Measurements from ENCODE around the gene TSPAN3. TPM values are rescaled to one million over a fixed set of nuclear protein-coding genes. Genes with fewer than 3 reads are reported as not detected.

The TSPAN3 gene
- total and polyA plus RNA-seq, 10 of the 15 experiments (the other 5 are each of a cell fraction or from before 2014, with no cell fraction given): 18.9 to 114 (median 57.2) TPM

DNA sequence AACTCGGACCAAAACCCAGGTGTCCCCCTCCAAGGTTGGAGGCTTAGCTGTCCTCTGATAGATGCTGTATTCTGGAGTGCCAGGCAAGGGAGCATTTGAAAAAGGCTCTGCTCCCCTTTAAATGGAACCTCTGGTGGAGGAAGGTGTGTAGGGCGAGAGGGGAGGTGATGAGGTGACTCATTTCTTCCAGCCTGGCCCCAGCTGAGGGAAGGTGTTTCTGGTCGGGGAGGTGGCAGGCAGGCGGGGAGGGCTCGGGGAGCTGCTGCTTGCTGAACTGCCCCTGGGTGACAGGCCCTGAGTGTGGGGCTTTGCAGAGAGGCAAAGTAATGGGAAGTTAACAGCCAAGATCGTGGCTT lies 57.2 kb downstream of the TSPAN3 start (continued):
- peak; percentile 85; the same call in 1 of the 2 replicates for TF ChIP-seq JUND (IDR thresholded peaks at IDR 0.05; ENCODE audit: low read depth, low read length)
- no peak for TF ChIP-seq MTA2 (IDR thresholded peaks at IDR 0.05; ENCODE audit: low read depth)
- TF ChIP-seq, protein P1, sequence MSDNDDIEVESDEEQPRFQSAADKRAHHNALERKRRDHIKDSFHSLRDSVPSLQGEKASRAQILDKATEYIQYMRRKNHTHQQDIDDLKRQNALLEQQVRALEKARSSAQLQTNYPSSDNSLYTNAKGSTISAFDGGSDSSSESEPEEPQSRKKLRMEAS (IDR thresholded peaks at IDR 0.05; ENCODE audit: low read depth, low read length): no peak
- TF ChIP-seq POU2F2 (IDR thresholded peaks at IDR 0.05; ENCODE audit: borderline replicate concordance, low read depth, low read length): no peak
- TF ChIP-seq CEBPB (IDR thresholded peaks at IDR 0.05; ENCODE audit: borderline replicate concordance in 1 of 2, low read depth in 2 of 2, low read length in 2 of 2): no peak
- TF ChIP-seq, protein P2, sequence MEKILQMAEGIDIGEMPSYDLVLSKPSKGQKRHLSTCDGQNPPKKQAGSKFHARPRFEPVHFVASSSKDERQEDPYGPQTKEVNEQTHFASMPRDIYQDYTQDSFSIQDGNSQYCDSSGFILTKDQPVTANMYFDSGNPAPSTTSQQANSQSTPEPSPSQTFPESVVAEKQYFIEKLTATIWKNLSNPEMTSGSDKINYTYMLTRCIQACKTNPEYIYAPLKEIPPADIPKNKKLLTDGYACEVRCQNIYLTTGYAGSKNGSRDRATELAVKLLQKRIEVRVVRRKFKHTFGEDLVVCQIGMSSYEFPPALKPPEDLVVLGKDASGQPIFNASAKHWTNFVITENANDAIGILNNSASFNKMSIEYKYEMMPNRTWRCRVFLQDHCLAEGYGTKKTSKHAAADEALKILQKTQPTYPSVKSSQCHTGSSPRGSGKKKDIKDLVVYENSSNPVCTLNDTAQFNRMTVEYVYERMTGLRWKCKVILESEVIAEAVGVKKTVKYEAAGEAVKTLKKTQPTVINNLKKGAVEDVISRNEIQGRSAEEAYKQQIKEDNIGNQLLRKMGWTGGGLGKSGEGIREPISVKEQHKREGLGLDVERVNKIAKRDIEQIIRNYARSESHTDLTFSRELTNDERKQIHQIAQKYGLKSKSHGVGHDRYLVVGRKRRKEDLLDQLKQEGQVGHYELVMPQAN (conservative IDR thresholded peaks at IDR 0.05): no peak
- no peak for TF ChIP-seq RAD51 (IDR thresholded peaks at IDR 0.05)
- TF ChIP-seq, protein P3, sequence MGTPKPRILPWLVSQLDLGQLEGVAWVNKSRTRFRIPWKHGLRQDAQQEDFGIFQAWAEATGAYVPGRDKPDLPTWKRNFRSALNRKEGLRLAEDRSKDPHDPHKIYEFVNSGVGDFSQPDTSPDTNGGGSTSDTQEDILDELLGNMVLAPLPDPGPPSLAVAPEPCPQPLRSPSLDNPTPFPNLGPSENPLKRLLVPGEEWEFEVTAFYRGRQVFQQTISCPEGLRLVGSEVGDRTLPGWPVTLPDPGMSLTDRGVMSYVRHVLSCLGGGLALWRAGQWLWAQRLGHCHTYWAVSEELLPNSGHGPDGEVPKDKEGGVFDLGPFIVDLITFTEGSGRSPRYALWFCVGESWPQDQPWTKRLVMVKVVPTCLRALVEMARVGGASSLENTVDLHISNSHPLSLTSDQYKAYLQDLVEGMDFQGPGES (IDR thresholded peaks at IDR 0.05): no peak
- no peak for TF ChIP-seq RAD21 (IDR thresholded peaks at IDR 0.05; ENCODE audit: insufficient read depth, low read depth, low read length)
- TF ChIP-seq ATF7 (IDR thresholded peaks at IDR 0.05; ENCODE audit: low read depth): peak; percentile 42
- TF ChIP-seq LARP7 (IDR thresholded peaks at IDR 0.05): no peak
- 0 out of 2 replicates have a peak, but pooled peaks have one; percentile 39 for TF ChIP-seq IRF4 (IDR thresholded peaks at IDR 0.05; ENCODE audit: low read depth, low read length)
- TF ChIP-seq FOXM1 (IDR thresholded peaks at IDR 0.05; ENCODE audit: low read depth, low read length): no peak
- TF ChIP-seq NFYA (IDR thresholded peaks at IDR 0.05; ENCODE audit: borderline replicate concordance, low read depth, low read length): no peak
- TF ChIP-seq RBBP5 (conservative IDR thresholded peaks at IDR 0.05): no peak
- no peak for TF ChIP-seq YBX1 (IDR thresholded peaks at IDR 0.05)
- TF ChIP-seq ZNF384 (IDR thresholded peaks at IDR 0.05; ENCODE audit: borderline replicate concordance, low read depth, low read length): no peak
- TF ChIP-seq BCL11A (IDR thresholded peaks at IDR 0.05; ENCODE audit: low read depth, low read length): peak; percentile 51; the same call in 1 of the 2 replicates
- peak; percentile 14; the same call in 1 of the 2 replicates for TF ChIP-seq EED (IDR thresholded peaks at IDR 0.05; ENCODE audit: low read depth)
- TF ChIP-seq, protein P4, sequence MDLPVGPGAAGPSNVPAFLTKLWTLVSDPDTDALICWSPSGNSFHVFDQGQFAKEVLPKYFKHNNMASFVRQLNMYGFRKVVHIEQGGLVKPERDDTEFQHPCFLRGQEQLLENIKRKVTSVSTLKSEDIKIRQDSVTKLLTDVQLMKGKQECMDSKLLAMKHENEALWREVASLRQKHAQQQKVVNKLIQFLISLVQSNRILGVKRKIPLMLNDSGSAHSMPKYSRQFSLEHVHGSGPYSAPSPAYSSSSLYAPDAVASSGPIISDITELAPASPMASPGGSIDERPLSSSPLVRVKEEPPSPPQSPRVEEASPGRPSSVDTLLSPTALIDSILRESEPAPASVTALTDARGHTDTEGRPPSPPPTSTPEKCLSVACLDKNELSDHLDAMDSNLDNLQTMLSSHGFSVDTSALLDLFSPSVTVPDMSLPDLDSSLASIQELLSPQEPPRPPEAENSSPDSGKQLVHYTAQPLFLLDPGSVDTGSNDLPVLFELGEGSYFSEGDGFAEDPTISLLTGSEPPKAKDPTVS (IDR thresholded peaks at IDR 0.05; ENCODE audit: low read depth, low read length): no peak
- no peak; a peak in 1 of 4 replicates for TF ChIP-seq IKZF2 (IDR thresholded peaks at IDR 0.05)
- TF ChIP-seq SREBF1 (IDR thresholded peaks at IDR 0.05; ENCODE audit: low read length): no peak
- TF ChIP-seq SREBF2 (IDR thresholded peaks at IDR 0.05; ENCODE audit: low read length): no peak
- 0 out of 2 replicates have a peak, but pooled peaks have one; percentile 14 for TF ChIP-seq RUNX3 (IDR thresholded peaks at IDR 0.05; ENCODE audit: low read length)
- no peak for TF ChIP-seq SMARCA5 (IDR thresholded peaks at IDR 0.05)
- TF ChIP-seq SMAD1 (IDR thresholded peaks at IDR 0.05; ENCODE audit: low read depth, partially characterized antibody): no peak
- no peak for TF ChIP-seq FOXK2 (IDR thresholded peaks at IDR 0.05)
- no peak for TF ChIP-seq ZBED1 (IDR thresholded peaks at IDR 0.05; ENCODE audit: borderline replicate concordance)
